Activated CD4-positive, CD25-positive, alpha-beta regulatory T cell (primary cell): ENCODE measurements around the gene ZNF382.

ENCODE experiments used
- DNase-seq, 4 experiments: peaks; one replicate each; lab custom pipeline; 2025; lab: John Stamatoyannopoulos, UW

Gene ZNF382

DNA sequence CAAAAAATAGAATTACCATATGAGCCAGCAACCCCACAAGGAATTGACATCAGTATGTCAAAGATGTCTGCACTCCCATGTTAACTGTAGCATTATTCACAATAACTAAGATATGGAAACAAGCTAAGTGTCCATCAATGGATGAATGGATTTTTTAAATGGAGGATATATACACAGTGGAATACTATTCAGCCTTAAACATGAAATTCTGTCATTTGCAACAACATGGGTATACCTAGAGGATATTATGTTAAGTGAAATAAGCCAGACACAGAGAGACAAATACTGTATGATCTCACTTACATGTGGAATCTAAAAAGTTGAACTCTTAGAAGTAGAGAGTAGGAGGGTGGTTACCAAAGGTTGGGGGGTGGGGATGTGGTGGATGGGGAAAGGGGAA, 74.3 kb downstream of the ZNF382 start:
- no peak for DNase-seq
